Osteocyte (in vitro differentiated cells): Measurements from ENCODE around the gene OR10J4. TPM values are rescaled to one million over a fixed set of nuclear protein-coding genes. Genes with fewer than 3 reads are reported as not detected.

Experiments used
- DNase-seq: peaks from one replicate; pipeline ENCODE4 v3.0.0; 2021; ENCODE audit warnings: mixed read lengths; ENCODE audit not compliant: unreplicated experiment; ENCODE audit errors: extremely low spot score
- H3K27ac Mint-ChIP-seq: one replicate; pipeline ENCODE4 v1.8.0; 2021; ENCODE audit warnings: mild to moderate bottlenecking, mixed read lengths; ENCODE audit not compliant: unreplicated experiment
- H3K27me3 Mint-ChIP-seq: one replicate; pipeline ENCODE4 v1.8.0; 2021; ENCODE audit warnings: mixed read lengths; ENCODE audit not compliant: unreplicated experiment
- H3K36me3 Mint-ChIP-seq: one replicate; pipeline ENCODE4 v1.8.0; 2021; ENCODE audit warnings: mixed read lengths; ENCODE audit not compliant: unreplicated experiment
- H3K4me1 Mint-ChIP-seq: one replicate; pipeline ENCODE4 v1.8.0; 2021; ENCODE audit warnings: mixed read lengths; ENCODE audit not compliant: unreplicated experiment
- H3K4me3 Mint-ChIP-seq: one replicate; pipeline ENCODE4 v1.8.0; 2021; ENCODE audit warnings: mild to moderate bottlenecking, moderate library complexity, mixed read lengths; ENCODE audit not compliant: unreplicated experiment
- H3K9me3 Mint-ChIP-seq: one replicate; pipeline ENCODE4 v1.8.0; 2021; ENCODE audit warnings: mixed read lengths; ENCODE audit not compliant: unreplicated experiment
- total RNA-seq: library from RNA; stranded (reverse); gene quantifications from 2 replicates; pipeline ENCODE4 v1.2.1, GENCODE V29; 2021
- TF ChIP-seq, protein P1 (sequence below): fragments of 200-600 bp; sonication (generic); IDR thresholded peaks from 2 replicates; pipeline ENCODE4 v1.5.0; 2021; ENCODE audit warnings: antibody characterized with exemption, mild to moderate bottlenecking, moderate library complexity

The OR10J4 gene
- total RNA-seq, 1 donor from 2014 or later, result not detected

DNA sequence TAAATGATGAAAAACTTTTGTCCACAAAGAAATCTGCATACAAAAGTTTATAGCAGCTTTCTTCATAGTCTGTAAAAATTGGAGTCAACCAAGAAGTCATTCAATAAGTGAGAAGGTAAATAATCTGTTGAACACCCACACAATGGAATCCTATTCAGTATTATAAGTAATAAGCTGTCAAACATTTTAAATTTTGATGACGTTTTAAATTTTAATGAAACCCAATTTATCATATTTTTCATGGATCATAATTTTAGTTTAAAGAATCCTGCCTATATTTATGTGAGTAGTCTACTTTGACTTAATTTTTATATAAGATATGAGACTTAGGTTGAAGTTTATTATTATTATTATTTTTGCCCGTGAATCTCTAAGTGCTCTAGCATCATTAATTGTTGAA lies 27.5 kb downstream of the OR10J4 start:
- no peaks in the 10 kb centered on the region for H3K36me3 Mint-ChIP-seq
- TF ChIP-seq, protein P1, sequence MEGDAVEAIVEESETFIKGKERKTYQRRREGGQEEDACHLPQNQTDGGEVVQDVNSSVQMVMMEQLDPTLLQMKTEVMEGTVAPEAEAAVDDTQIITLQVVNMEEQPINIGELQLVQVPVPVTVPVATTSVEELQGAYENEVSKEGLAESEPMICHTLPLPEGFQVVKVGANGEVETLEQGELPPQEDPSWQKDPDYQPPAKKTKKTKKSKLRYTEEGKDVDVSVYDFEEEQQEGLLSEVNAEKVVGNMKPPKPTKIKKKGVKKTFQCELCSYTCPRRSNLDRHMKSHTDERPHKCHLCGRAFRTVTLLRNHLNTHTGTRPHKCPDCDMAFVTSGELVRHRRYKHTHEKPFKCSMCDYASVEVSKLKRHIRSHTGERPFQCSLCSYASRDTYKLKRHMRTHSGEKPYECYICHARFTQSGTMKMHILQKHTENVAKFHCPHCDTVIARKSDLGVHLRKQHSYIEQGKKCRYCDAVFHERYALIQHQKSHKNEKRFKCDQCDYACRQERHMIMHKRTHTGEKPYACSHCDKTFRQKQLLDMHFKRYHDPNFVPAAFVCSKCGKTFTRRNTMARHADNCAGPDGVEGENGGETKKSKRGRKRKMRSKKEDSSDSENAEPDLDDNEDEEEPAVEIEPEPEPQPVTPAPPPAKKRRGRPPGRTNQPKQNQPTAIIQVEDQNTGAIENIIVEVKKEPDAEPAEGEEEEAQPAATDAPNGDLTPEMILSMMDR, result no peak
- no peak overlapping the region for H3K4me3 Mint-ChIP-seq
- DNase-seq, result no peak
- peaks cover 20% of the 10 kb centered on the region for H3K9me3 Mint-ChIP-seq
- H3K27ac Mint-ChIP-seq, result no peak overlapping the region
- no peaks in the 10 kb centered on the region for H3K4me1 Mint-ChIP-seq
- no peaks in the 10 kb centered on the region for H3K27me3 Mint-ChIP-seq

DNA sequence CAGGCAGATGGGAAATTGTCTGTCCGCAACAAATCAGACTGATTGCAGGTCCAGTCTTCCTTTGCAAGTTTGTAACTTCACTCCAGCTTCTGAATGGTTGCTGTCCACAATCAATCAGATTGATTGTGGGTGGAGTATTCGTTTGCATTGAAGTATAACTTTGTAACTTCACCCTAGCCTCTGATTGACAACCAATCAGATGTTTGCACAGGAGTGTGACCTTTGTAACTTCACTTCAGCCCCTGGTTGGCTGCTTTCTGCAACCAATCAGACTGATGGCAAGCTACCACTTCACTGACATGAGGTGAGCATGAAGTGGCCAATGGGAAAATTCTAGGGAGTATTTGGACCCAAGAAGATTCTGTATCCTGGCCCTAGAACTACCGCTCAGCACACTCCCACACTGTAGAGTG lies 33.2 kb downstream of the OR10J4 start:
- no peaks in the 10 kb centered on the region for H3K4me1 Mint-ChIP-seq
- DNase-seq, result no peak
- no peaks in the 10 kb centered on the region for H3K36me3 Mint-ChIP-seq
- peaks cover 11% of the 10 kb centered on the region for H3K27me3 Mint-ChIP-seq
- TF ChIP-seq, protein P1, result no peak
- H3K9me3 Mint-ChIP-seq, result peaks cover 24% of the 10 kb centered on the region
- no peak overlapping the region for H3K27ac Mint-ChIP-seq
- H3K4me3 Mint-ChIP-seq, result no peak overlapping the region

DNA sequence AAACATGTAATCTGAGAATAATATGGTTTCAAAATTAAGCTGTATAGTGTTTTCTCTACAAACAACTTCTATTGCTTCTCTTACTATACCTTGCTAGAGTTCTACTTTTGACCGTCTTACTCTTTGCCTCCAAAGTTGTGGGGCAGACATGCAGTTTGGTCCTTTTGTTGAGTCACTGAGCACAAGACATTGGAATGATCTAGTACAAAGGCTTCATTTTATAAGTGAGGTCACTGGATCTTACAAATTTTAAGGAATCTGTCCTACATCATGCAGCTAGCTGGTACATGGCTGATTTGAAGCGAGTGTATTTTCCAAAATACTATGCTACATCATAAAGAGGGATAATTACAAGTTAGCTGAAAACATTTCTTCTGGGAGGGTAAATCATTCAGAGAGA lies 36.3 kb downstream of the OR10J4 start:
- H3K36me3 Mint-ChIP-seq, result no peaks in the 10 kb centered on the region
- no peak overlapping the region for H3K27ac Mint-ChIP-seq
- H3K27me3 Mint-ChIP-seq, result peaks cover 15% of the 10 kb centered on the region
- TF ChIP-seq, protein P1, result no peak
- H3K4me3 Mint-ChIP-seq, result no peak overlapping the region
- no peaks in the 10 kb centered on the region for H3K4me1 Mint-ChIP-seq
- peaks cover 9% of the 10 kb centered on the region for H3K9me3 Mint-ChIP-seq
- DNase-seq, result no peak

DNA sequence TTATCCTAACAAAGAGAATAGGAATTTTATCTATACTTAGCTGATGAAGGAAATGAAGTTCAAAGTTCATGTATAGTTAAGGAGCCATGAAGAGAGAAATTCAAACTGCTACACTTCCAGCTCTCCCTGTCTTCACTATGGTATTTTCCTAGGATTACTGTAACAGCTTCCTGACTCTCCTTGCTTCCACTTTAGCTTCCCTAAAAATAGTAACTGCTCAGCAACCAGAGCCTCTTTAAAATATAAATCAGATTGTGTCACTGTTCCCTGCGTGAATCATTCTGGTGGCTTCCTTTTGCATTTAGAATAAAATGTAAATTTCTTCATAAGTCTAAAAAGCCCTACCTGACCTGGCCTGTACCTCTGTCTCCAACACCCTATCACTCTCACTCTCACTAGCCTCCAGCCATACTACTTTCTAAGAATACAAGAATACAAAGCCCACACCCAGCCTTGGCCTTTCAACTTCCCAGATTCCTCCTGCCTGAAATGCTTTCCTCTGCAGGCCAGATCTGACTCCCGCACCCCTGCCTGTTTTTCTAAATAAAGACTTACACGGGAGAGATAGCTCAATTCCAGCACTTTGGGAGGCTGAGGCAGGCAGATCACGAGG lies 38.0 kb downstream of the OR10J4 start:
- H3K4me3 Mint-ChIP-seq, result no peak overlapping the region
- H3K27me3 Mint-ChIP-seq, result peaks cover 12% of the 10 kb centered on the region
- H3K9me3 Mint-ChIP-seq, result peaks cover 9% of the 10 kb centered on the region
- H3K27ac Mint-ChIP-seq, result no peak overlapping the region
- H3K36me3 Mint-ChIP-seq, result no peaks in the 10 kb centered on the region
- TF ChIP-seq, protein P1, result no peak
- H3K4me1 Mint-ChIP-seq, result no peaks in the 10 kb centered on the region
- no peak for DNase-seq

DNA sequence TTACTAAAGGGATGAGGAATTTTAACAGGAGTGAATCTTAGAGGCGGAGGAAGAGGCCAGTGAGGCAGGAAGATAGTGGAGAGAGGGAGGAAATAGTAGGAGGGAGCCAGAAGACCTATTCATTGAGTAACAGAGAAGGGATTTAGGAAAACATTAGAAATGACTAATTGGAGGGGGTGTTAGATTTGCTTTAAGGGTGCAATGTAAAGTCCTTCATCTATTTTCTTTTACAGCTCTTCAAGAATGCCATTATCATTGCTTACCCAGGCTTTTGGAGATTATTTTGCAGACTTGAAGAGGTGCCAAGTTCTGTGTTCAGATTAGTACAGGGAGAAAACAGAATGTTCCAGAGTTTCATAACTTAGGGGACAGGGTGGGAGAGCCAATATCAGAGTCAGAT lies 41.3 kb downstream of the OR10J4 start:
- Mint-ChIP-seq H3K9me3 (peaks cover 5% of the 10 kb centered on the region), H3K4me1 (no peaks in the 10 kb centered on the region), H3K4me3 (no peak overlapping the region), H3K27ac (no peak overlapping the region), H3K27me3 (peaks cover 9% of the 10 kb centered on the region), H3K36me3 (no peaks in the 10 kb centered on the region)
- no peak for DNase-seq
- TF ChIP-seq, protein P1, result no peak
